HG03103 (cell line): ENCODE measurements around the gene PLXNA4.

Experiments used
- ATAC-seq: cut with Tn5 transposase; IDR thresholded peaks from one replicate; pipeline ENCODE4 v1.9.1; 2021; ENCODE audit warnings: low read depth; ENCODE audit not compliant: unreplicated experiment

PLXNA4 gene

GRCh38 chr7:132250480-132251326 lies 325.6 kb downstream of the PLXNA4 start:
- no peak for ATAC-seq

- ATAC-seq, result no peak
Measured at GRCh38 chr7:132249256-132249971, 326.9 kb downstream of the PLXNA4 start.

- ATAC-seq, result no peak
Measured at GRCh38 chr7:132248841-132249240, 327.4 kb downstream of the PLXNA4 start.

GRCh38 chr7:132247995-132248618 lies 328.2 kb downstream of the PLXNA4 start:
- no peak for ATAC-seq

- no peak for ATAC-seq
Measured at GRCh38 chr7:132246591-132246990, 329.7 kb downstream of the PLXNA4 start.

GRCh38 chr7:132245539-132245938 lies 330.7 kb downstream of the PLXNA4 start:
- ATAC-seq, result no peak

GRCh38 chr7:132244903-132245480 lies 331.3 kb downstream of the PLXNA4 start:
- ATAC-seq, result no peak

GRCh38 chr7:132243463-132243862 lies 332.8 kb downstream of the PLXNA4 start:
- ATAC-seq, result no peak

- no peak for ATAC-seq
Measured at GRCh38 chr7:132243051-132243450, 333.2 kb downstream of the PLXNA4 start.

- ATAC-seq, result no peak
Measured at GRCh38 chr7:132242192-132242812, 334.0 kb downstream of the PLXNA4 start.

GRCh38 chr7:132240821-132241422 lies 335.3 kb downstream of the PLXNA4 start:
- ATAC-seq, result no peak

- ATAC-seq, result no peak
Measured at GRCh38 chr7:132240262-132240661, 336.0 kb downstream of the PLXNA4 start.

- ATAC-seq, result no peak
Measured at GRCh38 chr7:132239422-132239994, 336.8 kb downstream of the PLXNA4 start.

GRCh38 chr7:132234711-132235110 lies 341.6 kb downstream of the PLXNA4 start:
- ATAC-seq, result no peak

GRCh38 chr7:132232406-132232805 lies 343.9 kb downstream of the PLXNA4 start:
- ATAC-seq, result no peak

- ATAC-seq, result no peak
Measured at GRCh38 chr7:132230462-132230861, 345.8 kb downstream of the PLXNA4 start.

- no peak for ATAC-seq
Measured at GRCh38 chr7:132228240-132228639, 348.0 kb downstream of the PLXNA4 start.

- ATAC-seq, result no peak
Measured at GRCh38 chr7:132226957-132227290, 349.3 kb downstream of the PLXNA4 start.

- no peak for ATAC-seq
Measured at GRCh38 chr7:132226046-132226956, 350.0 kb downstream of the PLXNA4 start.
